Activated CD4-positive, alpha-beta T cell treated with anti-CD3 and anti-CD28 coated beads, Interleukin-2, Interleukin-6, amounts not matched to agents 100 ng/mL and 50 ng/mL, durations not matched to agents 16 hours and 8 hours (primary cell): Measurements from ENCODE around the gene CGN.
A peak's percentile ranks its signal among the peaks of the same experiment; 100 is the strongest.

ENCODE experiments used
- DNase-seq: peaks from one replicate; pipeline ENCODE4 v3.0.0-alpha.2; 2020

The CGN gene, protein sequence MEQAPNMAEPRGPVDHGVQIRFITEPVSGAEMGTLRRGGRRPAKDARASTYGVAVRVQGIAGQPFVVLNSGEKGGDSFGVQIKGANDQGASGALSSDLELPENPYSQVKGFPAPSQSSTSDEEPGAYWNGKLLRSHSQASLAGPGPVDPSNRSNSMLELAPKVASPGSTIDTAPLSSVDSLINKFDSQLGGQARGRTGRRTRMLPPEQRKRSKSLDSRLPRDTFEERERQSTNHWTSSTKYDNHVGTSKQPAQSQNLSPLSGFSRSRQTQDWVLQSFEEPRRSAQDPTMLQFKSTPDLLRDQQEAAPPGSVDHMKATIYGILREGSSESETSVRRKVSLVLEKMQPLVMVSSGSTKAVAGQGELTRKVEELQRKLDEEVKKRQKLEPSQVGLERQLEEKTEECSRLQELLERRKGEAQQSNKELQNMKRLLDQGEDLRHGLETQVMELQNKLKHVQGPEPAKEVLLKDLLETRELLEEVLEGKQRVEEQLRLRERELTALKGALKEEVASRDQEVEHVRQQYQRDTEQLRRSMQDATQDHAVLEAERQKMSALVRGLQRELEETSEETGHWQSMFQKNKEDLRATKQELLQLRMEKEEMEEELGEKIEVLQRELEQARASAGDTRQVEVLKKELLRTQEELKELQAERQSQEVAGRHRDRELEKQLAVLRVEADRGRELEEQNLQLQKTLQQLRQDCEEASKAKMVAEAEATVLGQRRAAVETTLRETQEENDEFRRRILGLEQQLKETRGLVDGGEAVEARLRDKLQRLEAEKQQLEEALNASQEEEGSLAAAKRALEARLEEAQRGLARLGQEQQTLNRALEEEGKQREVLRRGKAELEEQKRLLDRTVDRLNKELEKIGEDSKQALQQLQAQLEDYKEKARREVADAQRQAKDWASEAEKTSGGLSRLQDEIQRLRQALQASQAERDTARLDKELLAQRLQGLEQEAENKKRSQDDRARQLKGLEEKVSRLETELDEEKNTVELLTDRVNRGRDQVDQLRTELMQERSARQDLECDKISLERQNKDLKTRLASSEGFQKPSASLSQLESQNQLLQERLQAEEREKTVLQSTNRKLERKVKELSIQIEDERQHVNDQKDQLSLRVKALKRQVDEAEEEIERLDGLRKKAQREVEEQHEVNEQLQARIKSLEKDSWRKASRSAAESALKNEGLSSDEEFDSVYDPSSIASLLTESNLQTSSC

DNA sequence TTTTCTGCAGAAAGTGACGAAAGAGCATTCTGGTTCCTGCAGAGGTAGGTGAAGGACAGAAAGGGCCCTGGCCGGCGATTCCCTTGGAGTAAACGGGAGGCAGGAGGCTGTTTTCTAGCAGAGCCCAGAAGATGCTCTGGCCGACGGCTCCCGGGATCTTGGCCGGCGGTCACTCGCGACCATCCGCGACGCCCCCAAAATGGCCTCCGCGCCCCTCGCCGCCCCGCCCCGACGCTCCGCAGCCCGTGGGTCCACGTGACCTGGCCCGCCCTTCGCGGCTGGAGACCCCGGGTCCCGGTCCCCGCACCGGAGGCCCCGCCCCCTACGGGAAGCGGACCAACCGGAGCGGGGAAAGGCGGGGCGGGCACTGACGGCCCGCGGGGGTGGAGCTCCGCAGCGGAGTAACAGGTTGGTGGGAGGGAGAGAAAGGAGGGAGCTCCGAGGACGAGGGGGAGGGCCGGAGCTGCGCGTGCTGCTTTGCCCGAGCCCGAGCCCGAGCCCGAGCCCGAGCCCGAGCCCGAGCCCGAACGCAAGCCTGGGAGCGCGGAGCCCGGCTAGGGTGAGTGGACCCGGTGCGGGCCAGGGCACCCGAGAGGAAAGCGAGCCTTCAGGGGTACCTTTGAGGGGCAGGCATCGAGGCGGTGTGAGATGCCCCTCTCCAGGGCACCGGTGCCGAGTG is at the start of gene CGN:
TSS of gene CGN (plus strand) at position 431 of the 679 bp plus-strand sequence. CDS start 7,133 bp downstream, outside the sequence.
- DNase-seq, result peak; percentile 88

DNA sequence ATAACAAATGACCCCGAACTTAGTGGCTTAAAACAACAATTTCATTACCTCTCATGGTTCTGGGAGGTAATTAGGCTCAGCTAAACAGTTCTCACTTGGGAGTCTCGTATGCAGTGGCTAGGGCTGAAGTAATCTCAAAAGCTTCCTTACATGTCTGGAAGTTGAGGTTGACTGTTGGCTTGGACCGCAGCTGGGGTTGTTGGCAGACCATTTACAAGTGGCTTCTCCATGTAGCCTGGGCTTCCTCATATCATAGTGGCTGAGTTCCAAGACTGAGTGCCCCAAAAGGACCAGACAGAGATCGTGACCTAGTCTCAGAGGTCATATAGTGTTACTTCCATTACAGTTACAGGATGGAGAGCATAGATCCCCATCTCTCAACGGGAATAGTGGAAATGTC is 49.5 kb upstream of the CGN start:
- DNase-seq, result no peak

DNA sequence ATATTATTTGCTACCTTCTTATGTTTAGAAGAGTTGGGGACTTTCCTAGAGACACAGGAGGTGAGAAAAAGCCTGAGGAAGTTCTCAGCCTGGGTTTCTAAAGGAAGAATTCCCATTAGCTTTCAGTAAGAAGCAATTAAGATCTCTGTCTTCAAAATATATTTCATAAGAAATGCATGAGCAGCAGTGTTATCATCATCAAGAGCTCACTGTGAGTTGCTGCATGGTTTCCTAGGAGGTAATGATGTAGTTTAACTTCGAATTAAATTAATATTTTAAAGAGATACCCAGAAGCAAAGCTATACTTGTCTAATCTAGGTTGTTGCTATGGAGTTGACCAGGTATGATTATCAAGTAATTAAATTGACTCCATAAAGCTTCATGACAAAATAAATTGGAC is 46.2 kb upstream of the CGN start:
- no peak for DNase-seq

DNA sequence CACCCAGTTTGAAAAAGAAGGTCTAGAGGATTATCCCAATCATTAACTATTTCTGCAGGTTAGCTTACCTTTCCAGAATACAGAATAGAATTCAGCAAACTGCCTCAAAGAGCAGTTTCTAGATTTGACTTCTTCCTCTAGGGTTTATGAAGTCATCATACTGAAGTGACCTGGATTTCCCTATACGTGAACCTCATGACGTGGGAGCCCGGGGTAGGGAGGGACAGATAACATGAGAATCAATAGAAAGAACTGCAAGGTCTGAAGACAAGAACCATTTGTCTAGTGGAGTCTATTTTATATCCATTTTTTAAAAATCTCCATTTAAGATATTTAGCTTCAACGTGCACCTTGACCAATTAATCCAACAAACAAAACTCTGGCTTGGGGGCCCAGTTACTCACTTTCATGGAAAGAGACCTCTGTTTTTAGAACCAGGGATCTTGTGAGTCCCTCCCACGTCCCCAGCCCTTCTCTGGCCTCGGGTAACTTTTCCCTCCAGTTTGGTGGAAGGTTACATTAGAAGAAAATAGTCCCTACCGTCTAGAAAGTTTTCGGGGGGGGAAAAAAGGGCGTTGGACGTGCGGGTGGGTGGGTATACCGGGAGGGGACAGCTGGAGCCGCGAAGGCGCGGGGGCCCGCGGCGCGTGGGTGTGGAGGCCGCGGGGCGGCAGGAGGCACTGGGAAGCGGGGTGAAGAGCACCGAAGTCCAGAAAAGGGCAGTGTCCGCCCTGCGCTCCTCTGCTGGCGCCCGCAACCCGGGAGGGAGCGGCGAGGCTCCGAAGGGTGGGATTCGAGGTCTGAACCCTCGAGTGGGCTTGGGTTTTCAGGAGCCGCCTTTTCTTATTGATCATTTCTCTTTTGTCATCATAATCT is 38.1 kb upstream of the CGN start:
- peak; percentile 12 for DNase-seq

DNA sequence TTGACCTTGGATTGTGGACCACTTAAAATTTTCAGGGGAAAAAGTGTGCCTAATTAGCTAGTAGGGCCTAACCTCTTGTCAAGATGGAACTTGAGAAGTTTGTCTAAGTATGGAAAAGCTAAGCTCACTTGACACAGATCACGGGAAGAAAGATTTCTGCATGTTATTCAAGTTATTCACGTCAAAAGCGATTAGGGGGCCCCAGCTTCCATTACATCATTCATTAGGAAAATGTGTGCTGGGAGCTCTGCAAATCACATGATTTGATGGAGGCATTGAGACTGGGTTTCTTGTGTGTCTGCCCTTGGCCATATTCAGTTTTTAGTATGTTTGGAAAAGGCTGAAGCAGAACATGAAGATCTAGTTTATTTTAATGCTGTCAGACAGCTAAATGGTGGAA is 36.4 kb upstream of the CGN start:
- no peak for DNase-seq

DNA sequence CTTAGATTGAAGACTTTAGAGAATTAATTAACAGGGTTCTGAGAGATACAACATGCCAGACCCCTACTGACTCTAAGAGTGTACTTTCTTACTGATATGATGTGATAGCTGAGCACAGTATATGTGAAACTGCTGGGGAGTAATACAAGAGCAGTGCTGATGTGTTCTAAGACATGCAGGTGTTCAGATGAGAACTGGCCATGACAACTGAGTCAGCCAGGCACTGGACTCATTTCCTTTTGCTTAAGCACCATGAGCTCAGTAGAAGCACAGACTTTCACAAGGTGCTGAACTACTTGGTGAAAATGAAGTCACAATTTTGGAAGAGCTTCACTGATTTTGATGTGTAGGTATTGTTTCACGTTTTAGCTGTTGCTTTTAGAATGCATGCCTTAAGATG is 36.0 kb upstream of the CGN start:
- peak; percentile 71 for DNase-seq

DNA sequence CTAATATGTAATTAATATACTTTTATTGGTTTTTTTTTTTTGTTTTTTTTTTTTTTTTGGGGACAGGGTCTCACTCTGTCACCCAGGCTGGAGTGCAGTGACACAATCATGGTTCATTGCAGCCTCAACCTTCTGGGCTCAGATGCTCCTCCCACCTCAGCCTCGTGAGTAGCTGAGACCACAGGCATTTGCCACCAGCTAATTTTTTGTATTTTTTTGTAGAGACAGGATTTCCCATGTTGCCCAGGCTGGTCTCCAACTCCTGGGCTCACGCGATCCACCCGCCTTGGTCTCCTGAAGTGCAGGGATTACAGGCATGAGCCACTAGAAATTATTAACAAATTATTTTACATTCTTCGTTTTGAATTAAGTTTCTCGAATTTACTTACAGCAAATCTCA is 35.1 kb upstream of the CGN start:
- no peak for DNase-seq

DNA sequence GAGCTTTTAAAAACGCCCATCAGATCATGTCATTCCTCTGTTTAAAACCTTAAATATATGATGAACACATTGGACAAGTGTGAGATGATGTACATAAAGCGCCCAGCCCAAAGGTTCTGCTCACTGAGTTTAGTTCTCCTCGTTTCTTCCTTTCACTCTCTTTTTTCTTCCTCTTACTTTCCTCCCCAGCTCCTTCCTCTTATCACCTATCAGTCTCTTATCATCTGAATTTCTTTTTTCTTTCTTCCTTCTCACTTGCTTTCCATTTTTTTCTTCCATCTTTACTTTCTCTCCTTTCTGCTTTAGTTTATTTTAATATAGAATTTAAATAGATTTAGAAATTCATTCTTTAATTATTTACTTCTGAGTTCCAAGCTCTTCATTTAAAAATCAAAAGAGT is 34.1 kb upstream of the CGN start:
- DNase-seq, result no peak

DNA sequence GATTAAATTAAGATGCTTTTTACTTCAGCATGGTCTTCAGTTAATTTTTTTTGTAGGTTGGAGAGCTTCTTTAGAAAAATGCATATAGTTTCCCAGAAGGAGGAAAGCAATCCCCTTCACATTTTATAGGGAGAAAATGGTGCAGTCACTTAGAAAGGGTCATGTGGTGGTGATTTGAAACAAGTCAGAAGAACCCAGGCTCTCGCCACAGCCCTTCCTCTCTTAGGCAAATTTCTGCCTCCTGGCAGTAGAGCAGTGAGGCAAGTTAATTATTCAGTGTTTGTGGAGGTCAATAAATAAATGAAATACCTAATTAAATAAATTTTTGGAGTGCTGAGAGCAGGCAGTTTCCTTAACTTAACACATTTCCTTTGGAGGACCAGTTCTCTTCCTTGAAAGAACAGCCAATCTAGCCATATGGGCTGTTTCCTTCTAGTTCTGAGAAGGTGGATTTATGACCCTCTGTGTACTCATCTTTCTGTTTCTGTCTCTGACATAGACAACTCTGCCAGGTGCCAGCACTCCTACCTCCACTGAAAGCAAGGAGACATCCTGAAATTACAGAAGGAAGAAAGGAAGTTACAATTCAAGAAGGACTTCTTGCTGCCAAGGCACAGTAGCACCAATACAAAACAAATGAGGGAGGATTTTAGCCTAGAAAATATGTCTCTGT is 32.9 kb upstream of the CGN start:
- DNase-seq, result no peak

DNA sequence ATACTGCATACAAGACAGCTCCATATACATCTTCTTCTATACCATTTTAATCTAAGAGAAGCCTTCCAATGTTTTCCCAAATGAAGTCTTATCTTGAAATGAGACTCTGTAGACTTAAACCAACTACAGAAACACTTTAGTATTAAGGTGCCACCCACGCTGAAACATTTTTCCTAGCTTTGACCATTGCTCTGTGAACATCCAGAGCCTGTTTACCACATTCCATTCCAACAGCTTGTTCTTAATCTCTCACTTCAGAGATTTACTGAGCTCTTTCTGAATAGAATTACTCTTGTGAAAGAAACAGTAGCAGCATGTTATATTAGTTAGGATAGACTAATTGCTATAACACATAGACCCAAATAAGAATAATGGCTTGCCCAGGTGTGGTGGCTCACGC is 32.3 kb upstream of the CGN start:
- no peak for DNase-seq

DNA sequence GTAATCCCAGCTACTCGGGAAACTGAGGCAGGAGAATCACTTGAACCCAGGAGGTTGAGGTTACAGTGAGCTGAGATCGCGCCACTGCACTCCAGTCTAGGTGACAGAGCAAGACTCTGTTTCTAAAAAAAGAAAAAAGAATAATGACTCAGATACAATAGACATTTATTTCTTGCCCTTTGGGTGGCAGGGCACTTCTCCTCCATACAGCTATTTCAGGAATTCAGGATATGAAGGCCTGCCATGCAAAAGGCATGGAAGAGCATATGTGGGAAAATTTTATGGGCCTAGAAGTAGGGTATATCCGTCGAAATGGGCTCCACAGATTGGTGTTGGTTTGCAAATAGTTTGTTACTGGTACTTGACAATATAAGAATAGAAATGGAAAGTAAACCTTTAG is 31.7 kb upstream of the CGN start:
- DNase-seq, result no peak

DNA sequence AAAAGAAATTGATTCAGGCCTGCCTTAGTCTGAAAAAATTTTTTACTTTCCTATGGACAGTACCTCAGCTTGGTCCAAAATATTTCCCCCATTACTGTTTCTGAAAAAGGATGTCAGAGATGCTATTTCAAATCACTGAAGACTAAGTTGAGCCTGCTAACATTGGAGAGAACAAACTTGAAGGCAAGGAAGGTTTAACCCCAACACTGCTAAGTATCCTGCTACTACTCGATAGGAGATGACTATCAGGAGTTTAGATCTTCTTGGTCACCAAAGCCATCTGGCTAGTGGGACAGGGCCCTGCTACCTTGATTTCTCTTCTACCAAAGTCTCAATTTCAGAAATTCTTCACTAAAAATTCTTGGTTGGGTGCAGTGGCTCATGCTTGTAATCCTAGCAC is 29.2 kb upstream of the CGN start:
- DNase-seq, result no peak

DNA sequence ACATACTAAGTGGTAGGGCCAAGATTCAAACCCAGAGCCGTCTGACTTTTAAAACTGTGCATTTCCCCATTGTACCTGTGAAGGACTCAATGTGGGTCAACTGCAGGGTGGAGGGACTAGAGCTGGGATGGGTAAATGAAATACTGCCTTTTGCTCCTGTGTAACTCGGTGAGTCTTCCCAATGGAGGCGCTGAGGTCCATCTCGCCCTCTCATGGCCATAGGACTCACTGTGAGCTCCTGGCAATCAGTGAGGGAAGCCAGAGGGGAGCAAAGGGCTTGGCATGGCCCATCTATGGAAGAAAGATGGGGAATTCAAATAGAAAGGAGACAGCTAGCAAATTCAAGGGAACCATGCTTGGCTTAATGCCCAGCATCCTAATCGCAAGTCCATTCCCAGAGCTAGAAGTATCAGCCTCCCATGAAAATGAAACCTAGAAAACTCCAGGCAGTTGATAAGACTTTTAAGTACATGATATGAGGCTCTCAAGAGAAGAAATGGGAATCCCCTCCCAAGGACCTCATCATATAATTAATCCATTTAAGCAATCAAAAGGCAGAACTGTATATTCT is 25.4 kb upstream of the CGN start:
- no peak for DNase-seq

DNA sequence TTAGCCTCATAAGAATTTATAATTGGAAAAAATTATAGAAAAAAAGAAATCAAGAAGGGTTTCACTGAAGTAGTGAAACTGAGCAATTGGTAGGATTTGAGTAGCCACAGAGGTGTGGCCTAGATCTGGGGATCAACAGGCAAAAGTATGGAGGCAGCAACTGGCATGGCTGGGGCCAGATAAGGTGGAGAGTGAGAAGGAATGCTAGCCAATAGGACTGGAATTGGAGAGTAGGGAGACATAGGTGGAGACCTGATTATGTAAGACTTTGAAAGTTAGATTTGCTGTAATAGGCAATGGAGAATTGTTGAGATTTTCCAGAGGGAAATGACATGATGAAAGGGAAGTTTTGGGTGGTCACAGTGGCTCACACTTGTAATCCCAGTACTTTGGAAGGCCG is 24.6 kb upstream of the CGN start:
- DNase-seq, result no peak

DNA sequence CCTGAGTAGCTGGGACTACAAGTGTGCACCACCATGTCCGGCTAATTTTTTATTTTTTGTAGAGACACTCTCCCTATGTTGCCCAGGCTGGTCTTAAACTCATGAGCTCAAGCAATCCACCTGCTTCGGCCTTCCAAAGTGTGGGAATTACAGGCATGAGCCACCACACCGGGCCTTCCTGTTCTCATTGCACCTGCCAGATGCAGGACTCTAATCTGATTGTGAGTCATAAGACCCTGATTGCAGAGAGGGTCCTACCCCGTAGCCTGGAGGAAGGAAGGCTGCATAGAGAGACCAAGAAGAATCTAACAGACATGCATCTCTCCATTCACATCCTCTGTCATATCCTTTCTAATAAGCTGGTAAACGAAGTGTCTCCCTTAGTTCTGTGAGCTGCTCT is 19.5 kb upstream of the CGN start:
- DNase-seq, result no peak

DNA sequence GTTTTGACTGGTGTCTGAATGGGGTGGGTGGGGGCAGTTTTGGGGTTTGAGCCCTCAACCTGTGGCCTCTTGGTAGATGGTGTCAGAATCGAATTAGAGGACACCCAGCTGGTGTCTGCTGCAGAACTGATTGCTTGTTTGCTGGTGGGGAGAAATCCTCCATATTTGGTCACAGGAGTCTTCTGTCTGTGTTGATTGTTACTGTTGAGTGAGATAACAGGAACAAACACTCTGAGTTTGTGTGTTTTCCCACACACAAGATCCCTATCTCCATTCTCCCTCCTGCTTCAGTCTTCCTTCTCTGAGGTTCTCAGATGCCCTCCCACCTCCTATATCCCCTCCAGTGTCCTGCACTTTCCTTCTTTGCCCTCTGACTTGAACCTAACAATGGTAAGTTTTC is 19.1 kb upstream of the CGN start:
- no peak for DNase-seq

DNA sequence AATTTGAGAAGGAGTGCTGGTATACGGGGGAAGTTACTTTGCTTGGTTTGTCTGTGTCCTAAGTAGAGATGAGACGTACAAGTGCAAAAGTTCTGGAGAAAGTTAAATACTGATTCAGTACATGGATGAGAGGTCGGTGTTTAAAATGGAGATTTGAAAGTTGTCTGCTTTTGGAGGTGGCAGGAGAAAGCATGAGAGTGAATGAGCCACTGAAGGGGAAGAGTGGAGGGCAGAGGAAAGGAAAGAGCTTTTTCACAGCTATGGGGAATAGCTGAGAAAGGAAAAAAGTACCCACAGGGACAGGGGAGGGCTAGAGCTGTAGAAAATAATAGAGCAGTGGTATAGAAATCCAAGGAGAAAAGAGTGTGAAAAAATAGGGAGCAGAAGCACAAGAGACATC is 18.1 kb upstream of the CGN start:
- DNase-seq, result no peak

DNA sequence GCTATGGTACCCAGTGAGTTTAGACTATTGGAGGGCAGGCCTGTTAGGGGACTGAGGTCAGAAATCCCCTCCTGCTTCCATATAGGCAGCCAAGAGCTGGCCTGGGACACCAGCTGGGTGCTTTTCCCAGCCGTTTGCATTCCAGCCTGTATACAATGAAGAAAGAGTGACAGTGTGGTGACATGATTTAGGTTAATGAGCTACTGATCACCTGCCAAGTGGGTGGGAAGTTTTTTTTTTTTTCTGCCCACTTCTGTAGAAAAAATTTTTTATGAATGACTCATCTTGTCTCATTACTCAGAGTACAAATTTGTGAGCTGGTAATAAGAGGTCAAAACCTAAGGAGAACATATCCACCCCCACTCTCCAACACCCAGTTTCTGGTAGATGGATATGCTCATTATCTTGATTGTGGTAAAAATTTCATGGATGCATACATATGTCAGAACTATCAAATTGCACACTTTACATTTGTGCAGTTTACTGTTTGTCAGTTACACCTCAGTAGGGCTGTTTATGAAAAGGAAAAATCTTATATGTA is 16.4 kb upstream of the CGN start:
- DNase-seq, result peak; percentile 20

DNA sequence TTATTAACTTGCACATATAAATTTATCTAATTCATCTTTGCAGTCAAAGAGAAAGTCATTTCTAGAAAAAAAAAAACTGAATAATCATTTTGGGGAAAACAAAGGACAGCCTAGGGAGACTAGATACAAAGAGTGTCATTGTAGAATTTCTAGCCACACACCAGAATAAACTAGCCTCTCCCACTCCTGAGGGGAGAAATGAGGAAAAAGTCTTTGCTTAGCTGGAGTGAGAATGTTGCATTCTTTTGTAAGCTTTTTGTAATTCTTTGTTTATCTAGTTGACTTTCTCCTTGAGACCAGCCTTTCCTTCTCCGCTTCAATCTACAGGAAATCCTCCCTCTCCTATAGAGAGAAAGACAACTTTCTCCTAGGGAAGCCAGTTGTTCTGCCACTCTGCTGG is 15.9 kb upstream of the CGN start:
- no peak for DNase-seq

DNA sequence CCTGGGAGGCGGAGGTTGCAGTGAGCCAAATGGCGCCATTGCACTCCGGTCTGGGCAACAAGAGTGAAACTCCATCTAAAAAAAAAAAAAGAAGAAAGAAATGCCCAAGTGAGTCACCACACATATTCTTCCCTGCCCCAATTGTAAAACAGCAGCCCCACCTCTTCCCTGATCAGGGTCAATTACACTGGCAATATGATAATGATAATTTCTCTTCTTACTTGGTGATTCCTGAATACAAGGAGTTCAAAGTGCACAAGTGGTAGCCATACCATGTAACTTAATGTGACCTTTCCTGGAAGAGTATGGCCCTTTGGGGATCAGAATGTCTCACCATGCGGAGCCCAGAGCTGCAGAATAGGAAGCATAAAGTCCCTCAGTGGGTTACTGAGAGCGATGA is 11.8 kb upstream of the CGN start:
- no peak for DNase-seq

DNA sequence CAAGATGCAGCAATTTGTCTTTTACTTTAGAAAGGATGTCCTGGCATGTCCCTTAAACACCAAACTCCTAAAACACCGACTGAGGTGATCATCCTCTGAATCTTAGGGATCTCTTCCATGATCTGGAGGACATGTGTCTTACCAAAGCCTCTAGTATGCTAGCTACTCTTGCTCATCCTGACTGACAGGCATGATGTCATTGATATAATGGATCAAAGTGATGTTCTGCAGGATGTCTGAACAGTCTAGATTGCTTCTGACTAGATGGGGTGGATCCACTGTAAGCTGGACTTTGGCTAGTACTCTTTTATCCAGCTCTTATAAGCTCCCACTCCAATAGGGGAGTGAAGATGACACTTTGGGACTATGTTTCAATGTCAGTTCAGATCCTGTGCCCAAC is 11.3 kb upstream of the CGN start:
- no peak for DNase-seq
